GM23338 (cell line): ENCODE results near the gene METRN. TPM values are rescaled to one million over a fixed set of nuclear protein-coding genes. Genes with fewer than 3 reads are reported as not detected.

Experiments
- ATAC-seq: fragments of 200-7000 bp; cut with Tn5 transposase; 3 replicates; pipeline ENCODE4 v1.9.1; 2020
- DNase-seq: peaks from one replicate; pipeline ENCODE4 v3.0.0-alpha.2; 2015; ENCODE audit warnings: low spot score
- H2AFZ ChIP-seq: fragments of 200-600 bp; sonication (generic); 2 replicates; pipeline ENCODE4 v1.8.0; 2016; ENCODE audit warnings: antibody characterized with exemption, mild to moderate bottlenecking, moderate library complexity
- H3F3A ChIP-seq: fragments of 200-600 bp; sonication (generic); replicated peaks from 2 replicates; pipeline ENCODE4 v1.8.0; 2017; ENCODE audit warnings: antibody characterized with exemption, mixed run types, low read depth
- H3K27ac ChIP-seq: fragments of 200-600 bp; sonication (generic); 2 replicates; pipeline ENCODE4 v1.6.1; 2016; ENCODE audit warnings: low read depth
- H3K27me3 ChIP-seq: fragments of 200-600 bp; sonication (generic); 2 replicates; pipeline ENCODE4 v1.8.0; 2016; ENCODE audit warnings: mild to moderate bottlenecking, mixed run types, moderate library complexity; ENCODE audit not compliant: insufficient read depth
- H3K36me3 ChIP-seq: fragments of 200-600 bp; sonication (generic); 2 replicates; pipeline ENCODE4 v1.8.0; 2016; ENCODE audit warnings: mild to moderate bottlenecking; ENCODE audit not compliant: insufficient read depth
- H3K4me1 ChIP-seq: fragments of 200-600 bp; sonication (generic); 2 replicates; pipeline ENCODE4 v1.8.0; 2016; ENCODE audit warnings: mild to moderate bottlenecking, moderate library complexity; ENCODE audit not compliant: insufficient read depth
- H3K4me2 ChIP-seq: fragments of 200-600 bp; sonication (generic); 2 replicates; pipeline ENCODE4 v1.7.1; 2017; ENCODE audit warnings: mixed run types
- H3K4me3 ChIP-seq: fragments of 200-600 bp; sonication (generic); 2 replicates; pipeline ENCODE4 v1.6.1; 2016; ENCODE audit warnings: mixed run types
- H3K79me2 ChIP-seq: fragments of 200-600 bp; sonication (generic); replicated peaks from 2 replicates; pipeline ENCODE4 v1.8.0; 2017; ENCODE audit warnings: mild to moderate bottlenecking; ENCODE audit not compliant: insufficient read depth
- H3K9me2 ChIP-seq: fragments of 200-600 bp; sonication (generic); 2 replicates; pipeline ENCODE4 v1.8.0; 2017; ENCODE audit not compliant: insufficient read depth
- H4K20me1 ChIP-seq: fragments of 200-600 bp; sonication (generic); replicated peaks from 2 replicates; pipeline ENCODE4 v1.8.0; 2017; ENCODE audit warnings: mild to moderate bottlenecking; ENCODE audit not compliant: insufficient read depth
- H3K27ac Mint-ChIP-seq: 2 replicates; pipeline ENCODE4 v1.8.0; 2020; ENCODE audit warnings: inconsistent platforms, mild to moderate bottlenecking, moderate library complexity, mixed read lengths
- H3K27me3 Mint-ChIP-seq: 3 replicates; pipeline ENCODE4 v1.8.0; 2022; ENCODE audit warnings: low read depth, mild to moderate bottlenecking, moderate library complexity, mixed read lengths, inconsistent platforms; ENCODE audit not compliant: insufficient read depth, poor library complexity
- H3K36me3 Mint-ChIP-seq: 3 replicates; pipeline ENCODE4 v1.8.0; 2021; ENCODE audit warnings: low read depth, mild to moderate bottlenecking, inconsistent platforms, moderate library complexity, mixed read lengths
- H3K4me1 Mint-ChIP-seq: 3 replicates; pipeline ENCODE4 v1.8.0; 2020; ENCODE audit warnings: mild to moderate bottlenecking, inconsistent platforms, mixed read lengths
- H3K4me3 Mint-ChIP-seq: 3 replicates; pipeline ENCODE4 v1.8.0; 2021; ENCODE audit warnings: moderate library complexity, mild to moderate bottlenecking, inconsistent platforms, mixed read lengths
- H3K9me3 Mint-ChIP-seq: 3 replicates; pipeline ENCODE4 v1.8.0; 2020; ENCODE audit warnings: moderate library complexity, mild to moderate bottlenecking, inconsistent platforms, mixed read lengths
- EZH2phosphoT487 ChIP-seq: fragments of 200-600 bp; sonication (generic); IDR thresholded peaks from one replicate; pipeline ENCODE4 v1.8.1; 2018; ENCODE audit warnings: antibody characterized with exemption; ENCODE audit not compliant: unreplicated experiment
- JUNB ChIP-seq: IDR thresholded peaks from one replicate; pipeline ENCODE4 v1.6.1; 2016; ENCODE audit warnings: antibody characterized with exemption; ENCODE audit not compliant: unreplicated experiment
- NANOG ChIP-seq: IDR thresholded peaks from 2 replicates; pipeline ENCODE4 v1.6.1; 2016; ENCODE audit warnings: antibody characterized with exemption, borderline replicate concordance
- POLR2AphosphoS5 ChIP-seq: IDR thresholded peaks from 2 replicates; pipeline ENCODE4 v1.6.1; 2016; ENCODE audit warnings: antibody characterized with exemption, low read depth
- ZNF114 ChIP-seq: fragments of 250-450 bp; sonication (Bioruptor Pico); IDR thresholded peaks from 2 replicates; pipeline ENCODE4 v1.5.0; 2020; ENCODE audit warnings: mild to moderate bottlenecking, moderate library complexity
- ZNF331 ChIP-seq: fragments of 250-450 bp; sonication (Bioruptor Pico); IDR thresholded peaks from 2 replicates; pipeline ENCODE4 v1.5.0; 2020; ENCODE audit warnings: low read depth, mild to moderate bottlenecking, moderate library complexity
- ZNF462 ChIP-seq: fragments of 250-450 bp; sonication (Bioruptor Pico); IDR thresholded peaks from 2 replicates; pipeline ENCODE4 v1.5.0; 2020; ENCODE audit warnings: mild to moderate bottlenecking, moderate library complexity
- polyA plus RNA-seq: library from polyadenylated mRNA; unstranded; fragments of >200 nt; fragmentation: Nextera tagmentation; extraction: Ambion mirVana; gene quantifications from 2 replicates; pipeline ENCODE4 v1.2.1, GENCODE V29; 2016
- total RNA-seq: library from RNA; depleted of rRNA; stranded (reverse); fragments of >200 nt; shearing (Covaris generic); gene quantifications from 2 replicates; pipeline ENCODE4 v1.2.3, GENCODE V29; 2014

The METRN gene
- total and polyA plus RNA-seq, 2 experiments from 2014 or later: 18.7 to 33.0 TPM

- no peak for TF ChIP-seq ZNF462 (CRISPR knock-in tag)
- peak; percentile 81 for TF ChIP-seq POLR2AphosphoS5
- TF ChIP-seq ZNF331 (CRISPR knock-in tag): no peak
- TF ChIP-seq ZNF114 (CRISPR knock-in tag): no peak
These were observed 26.0 kb downstream of the METRN start, which contains the start of gene CIAO3 (continued) for GRCh38 chr16:740764-741505.

DNA sequence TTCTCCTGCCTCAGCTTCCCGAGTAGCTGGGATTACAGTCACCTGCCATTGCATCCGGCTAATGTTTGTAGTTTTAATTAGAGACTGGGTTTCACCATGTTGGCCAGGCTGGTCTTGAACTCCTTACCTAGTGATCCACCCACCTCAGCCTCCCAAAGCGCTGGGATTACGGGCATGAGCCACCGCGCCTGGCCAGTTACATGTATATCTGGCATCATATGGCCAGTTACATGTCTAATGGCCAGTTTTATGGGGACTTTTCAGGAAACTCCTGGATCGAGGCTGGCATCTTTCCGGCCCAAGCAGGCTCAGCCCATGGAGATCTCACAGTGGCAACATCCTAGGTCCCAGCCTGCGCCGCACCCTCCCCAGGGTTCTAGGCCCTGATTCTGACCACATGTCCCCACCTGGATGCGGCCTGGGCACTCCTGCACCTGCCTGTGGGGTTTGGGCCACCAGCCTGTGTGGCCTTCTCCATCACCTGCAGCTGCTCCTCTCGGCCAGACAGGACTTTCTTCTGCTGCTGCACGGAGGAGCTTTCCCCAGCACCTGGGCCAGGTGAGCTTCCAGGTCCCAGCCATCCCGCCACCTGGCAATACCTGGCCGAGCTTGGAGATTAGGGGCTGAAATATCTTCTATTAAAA is 27.2 kb downstream of the METRN start:
- peaks cover 17% of the 10 kb centered on the region for H3K27me3 Mint-ChIP-seq
- Histone ChIP-seq H3K4me3 (no peak overlapping the region), H4K20me1 (no peaks in the 10 kb centered on the region), H3K4me1 (no peaks in the 10 kb centered on the region; the same call in 1 of the 2 replicates), H2AFZ (no peak overlapping the region), H3K27ac (no peak overlapping the region), H3K79me2 (no peaks in the 10 kb centered on the region), H3K27me3 (no peaks in the 10 kb centered on the region), H3K36me3 (no peaks in the 10 kb centered on the region), H3K9me2 (no peaks in the 10 kb centered on the region), H3F3A (0 out of 2 replicates have a peak, but pooled peaks cover 6% of the 10 kb centered on the region), H3K4me2 (0 out of 2 replicates have a peak overlapping the region, but pooled peaks have one; percentile 84)
- peaks cover 12% of the 10 kb centered on the region for H3K36me3 Mint-ChIP-seq
- H3K4me3 Mint-ChIP-seq: peak overlapping the region; percentile 82
- H3K9me3 Mint-ChIP-seq: no peaks in the 10 kb centered on the region
- no peak for TF ChIP-seq POLR2AphosphoS5
- no peak for TF ChIP-seq NANOG
- TF ChIP-seq ZNF462 (CRISPR knock-in tag): no peak
- TF ChIP-seq ZNF331 (CRISPR knock-in tag): no peak
- TF ChIP-seq EZH2phosphoT487: no peak
- TF ChIP-seq ZNF114 (CRISPR knock-in tag): no peak
- no peak for TF ChIP-seq JUNB
- H3K4me1 Mint-ChIP-seq: peaks cover 13% of the 10 kb centered on the region
- ATAC-seq (no peak), DNase-seq (no peak)
- no peak overlapping the region for H3K27ac Mint-ChIP-seq
